Superior temporal gyrus (tissue), 1 donor: ENCODE results near the gene SCARB1.
A peak's percentile ranks its signal among the peaks of the same experiment; 100 is the strongest.

Experiments used
- DNase-seq: peaks from one replicate; pipeline ENCODE4 v3.0.0-alpha.2; 2016; ENCODE audit errors: extremely low spot score

SCARB1 gene

GRCh38 chr12:124842800-124843510 lies 20.7 kb downstream of the SCARB1 start:
- DNase-seq, result no peak

- no peak for DNase-seq
Measured at GRCh38 chr12:124842073-124842749, 21.5 kb downstream of the SCARB1 start.

- no peak for DNase-seq
Measured at GRCh38 chr12:124841558-124841945, 22.1 kb downstream of the SCARB1 start.

GRCh38 chr12:124837958-124838803 lies 25.5 kb downstream of the SCARB1 start:
- DNase-seq, result peak; percentile 86

GRCh38 chr12:124837249-124837897 lies 26.3 kb downstream of the SCARB1 start:
- DNase-seq, result no peak

- DNase-seq, result no peak
Measured at GRCh38 chr12:124836759-124837158, 26.9 kb downstream of the SCARB1 start.

GRCh38 chr12:124835656-124836410 lies 27.8 kb downstream of the SCARB1 start:
- DNase-seq, result no peak

- DNase-seq, result no peak
Measured at GRCh38 chr12:124834822-124835221, 28.8 kb downstream of the SCARB1 start.

- no peak for DNase-seq
Measured at GRCh38 chr12:124833693-124834122, 30.0 kb downstream of the SCARB1 start.

GRCh38 chr12:124832856-124833255 lies 30.8 kb downstream of the SCARB1 start:
- no peak for DNase-seq

GRCh38 chr12:124831590-124831989 lies 32.1 kb downstream of the SCARB1 start:
- no peak for DNase-seq

GRCh38 chr12:124830306-124830705 lies 33.4 kb downstream of the SCARB1 start:
- no peak for DNase-seq

- no peak for DNase-seq
Measured at GRCh38 chr12:124829708-124830304, 33.9 kb downstream of the SCARB1 start.

- peak; percentile 56 for DNase-seq
Measured at GRCh38 chr12:124829008-124829707, 34.5 kb downstream of the SCARB1 start.

GRCh38 chr12:124828264-124829007 lies 35.2 kb downstream of the SCARB1 start:
- no peak for DNase-seq

GRCh38 chr12:124827588-124828184 lies 36.0 kb downstream of the SCARB1 start:
- no peak for DNase-seq

GRCh38 chr12:124824195-124824594 lies 39.5 kb downstream of the SCARB1 start:
- DNase-seq, result no peak

GRCh38 chr12:124823272-124823970 lies 40.2 kb downstream of the SCARB1 start:
- DNase-seq, result no peak
